HG03378 (cell line): Measurements from ENCODE around the gene USP2.

Source experiments
- ATAC-seq: cut with Tn5 transposase; IDR thresholded peaks from one replicate; pipeline ENCODE4 v1.9.1; 2021; ENCODE audit warnings: mild to moderate bottlenecking, moderate library complexity; ENCODE audit not compliant: unreplicated experiment

The USP2 gene

GRCh38 chr11:119381181-119381988 lies at the start of gene USP2:
Gene USP2 (minus strand): TSS chr11:119381690. CDS start chr11:119373480, 8,210 bp downstream.
- ATAC-seq: peak; percentile 90

GRCh38 chr11:119427279-119427678 lies 45.8 kb upstream of the USP2 start:
- ATAC-seq: no peak

- ATAC-seq: no peak
These were observed 44.7 kb upstream of the USP2 start for GRCh38 chr11:119426142-119426541.

GRCh38 chr11:119424775-119425174 lies 43.3 kb upstream of the USP2 start:
- ATAC-seq: no peak

- no peak for ATAC-seq
These were observed 42.8 kb upstream of the USP2 start for GRCh38 chr11:119424276-119424675.

- no peak for ATAC-seq
These were observed 42.2 kb upstream of the USP2 start for GRCh38 chr11:119423509-119424254.

- no peak for ATAC-seq
These were observed 41.5 kb upstream of the USP2 start, which contains the start of gene THY1 for GRCh38 chr11:119422809-119423508. Gene THY1 (minus strand): TSS chr11:119423172. CDS start chr11:119420905, 2,267 bp downstream.

GRCh38 chr11:119421941-119422808 lies 40.7 kb upstream of the USP2 start:
- ATAC-seq: no peak

GRCh38 chr11:119421351-119421750 lies 39.9 kb upstream of the USP2 start:
- ATAC-seq: no peak

GRCh38 chr11:119420631-119421030 lies 39.1 kb upstream of the USP2 start:
- ATAC-seq: no peak

- ATAC-seq: no peak
These were observed 38.5 kb upstream of the USP2 start for GRCh38 chr11:119419834-119420492.

- no peak for ATAC-seq
These were observed 37.8 kb upstream of the USP2 start for GRCh38 chr11:119419246-119419645.

- no peak for ATAC-seq
These were observed 37.3 kb upstream of the USP2 start for GRCh38 chr11:119418759-119419158.

- ATAC-seq: no peak
These were observed 36.4 kb upstream of the USP2 start for GRCh38 chr11:119417726-119418540.

- no peak for ATAC-seq
These were observed 35.4 kb upstream of the USP2 start for GRCh38 chr11:119416606-119417580.

- no peak for ATAC-seq
These were observed 34.5 kb upstream of the USP2 start for GRCh38 chr11:119415966-119416365.

- ATAC-seq: no peak
These were observed 34.0 kb upstream of the USP2 start for GRCh38 chr11:119415517-119415916.

- no peak for ATAC-seq
These were observed 33.2 kb upstream of the USP2 start for GRCh38 chr11:119414734-119415133.
